Peyer's patch (tissue), 4 donors: ENCODE measurements around the gene FLCN. TPM values are rescaled to one million over a fixed set of nuclear protein-coding genes. Genes with fewer than 3 reads are reported as not detected.

ENCODE experiments used
- DNase-seq, 3 donors: peaks; one replicate each; pipeline ENCODE4 v3.0.0-alpha.2; 2017 to 2019
- H3K27ac ChIP-seq, 4 donors: fragments of 200-600 bp; sonication (generic); one replicate each; pipeline ENCODE4 v1.5.1; 2016 to 2019
- H3K27me3 ChIP-seq, 2 donors: fragments of 200-600 bp; sonication (generic); one replicate each; pipeline ENCODE4 v1.5.1; 2019
- H3K36me3 ChIP-seq, 3 donors: fragments of 200-600 bp; sonication (generic); one replicate each; pipeline ENCODE4 v1.5.1; 2016 to 2019
- H3K4me1 ChIP-seq, 4 donors: fragments of 200-600 bp; sonication (generic); one replicate each; pipeline ENCODE4 v1.5.1; 2016 to 2019
- H3K4me3 ChIP-seq, 4 donors: fragments of 200-600 bp; sonication (generic); 1 replicate in 3 of 4; 2 replicates in 1 of 4; pipeline ENCODE4 v1.5.1; 2016 to 2019; ENCODE audit warnings: mild to moderate bottlenecking in 1 of 4
- H3K9me3 ChIP-seq, 4 donors: fragments of 200-600 bp; sonication (generic); one replicate each; pipeline ENCODE4 v1.5.1; 2016 to 2019; ENCODE audit warnings: mild to moderate bottlenecking in 1 of 4
- CTCF ChIP-seq, 6 experiments: fragments of 450-650 bp in 4 of 6; fragments of 200-600 bp in 2 of 6; sonication (generic) in 1 of 6; IDR thresholded peaks; one replicate each; pipeline ENCODE4 v1.5.1; 2017 to 2019; ENCODE audit warnings: antibody characterized with exemption in 6 of 6, mild to moderate bottlenecking in 3 of 6, moderate library complexity in 1 of 6
- POLR2A ChIP-seq, 2 donors: fragments of 450-650 bp; IDR thresholded peaks; one replicate each; pipeline ENCODE4 v1.5.1; 2017; ENCODE audit warnings: antibody characterized with exemption in 2 of 2, mild to moderate bottlenecking in 2 of 2, moderate library complexity in 2 of 2
- total RNA-seq, 4 donors: library from RNA; depleted of rRNA; stranded (reverse); fragments of >200 nt; gene quantifications; one replicate each; pipeline ENCODE4 v1.1.0, GENCODE V29; 2016

FLCN gene
- total RNA-seq, 4 donors from 2014 or later: 186 to 243 (median 210) TPM

GRCh38 chr17:17221329-17221728 is 15.6 kb downstream of the FLCN start:
- Histone ChIP-seq H3K36me3 (peaks cover 0 to 99% (median 0%) of the 10 kb centered on the region in 3 donors), H3K27me3 (no peaks in the 10 kb centered on the region), H3K4me1 (no peaks in the 10 kb centered on the region), H3K9me3 (no peaks in the 10 kb centered on the region), H3K4me3 (no peak overlapping the region), H3K27ac (no peak overlapping the region)
- TF ChIP-seq CTCF (IDR thresholded peaks at IDR 0.05) (no peak), POLR2A (IDR thresholded peaks at IDR 0.05) (no peak)
- DNase-seq: no peak

- peaks cover 0 to 99% (median 0%) of the 10 kb centered on the region in 3 donors for H3K36me3 ChIP-seq
Measured at GRCh38 chr17:17220529-17220928, 16.4 kb downstream of the FLCN start.

GRCh38 chr17:17217995-17218394 is 19.0 kb downstream of the FLCN start:
- no peaks in the 10 kb centered on the region for H3K4me1 ChIP-seq
- peaks cover 0 to 99% (median 0%) of the 10 kb centered on the region in 3 donors for H3K36me3 ChIP-seq
- H3K4me3 ChIP-seq: no peak overlapping the region
- DNase-seq: no peak
- H3K27me3 ChIP-seq: no peaks in the 10 kb centered on the region
- H3K9me3 ChIP-seq: no peaks in the 10 kb centered on the region
- TF ChIP-seq POLR2A (IDR thresholded peaks at IDR 0.05) (no peak), CTCF (IDR thresholded peaks at IDR 0.05) (no peak)
- H3K27ac ChIP-seq: no peak overlapping the region

More at GRCh38 chr17:17220529-17220928, 16.4 kb downstream of the FLCN start:
- no peak overlapping the region for H3K4me3 ChIP-seq
- TF ChIP-seq POLR2A (IDR thresholded peaks at IDR 0.05) (no peak), CTCF (IDR thresholded peaks at IDR 0.05) (no peak)
- H3K27ac ChIP-seq: no peak overlapping the region
- no peaks in the 10 kb centered on the region for H3K4me1 ChIP-seq
- no peaks in the 10 kb centered on the region for H3K9me3 ChIP-seq
- no peaks in the 10 kb centered on the region for H3K27me3 ChIP-seq
- no peak for DNase-seq

GRCh38 chr17:17216776-17217175 is 20.2 kb downstream of the FLCN start:
- TF ChIP-seq POLR2A (IDR thresholded peaks at IDR 0.05) (no peak), CTCF (IDR thresholded peaks at IDR 0.05) (no peak)
- Histone ChIP-seq H3K4me3 (no peak overlapping the region), H3K4me1 (no peaks in the 10 kb centered on the region), H3K27ac (no peak overlapping the region), H3K27me3 (no peaks in the 10 kb centered on the region), H3K9me3 (no peaks in the 10 kb centered on the region), H3K36me3 (peaks cover 0 to 96% (median 0%) of the 10 kb centered on the region in 3 donors)
- DNase-seq: no peak

- Histone ChIP-seq H3K36me3 (peaks cover 0 to 96% (median 0%) of the 10 kb centered on the region in 3 donors), H3K27me3 (no peaks in the 10 kb centered on the region), H3K4me1 (no peaks in the 10 kb centered on the region), H3K27ac (no peak overlapping the region), H3K4me3 (no peak overlapping the region), H3K9me3 (no peaks in the 10 kb centered on the region)
- DNase-seq: no peak
- TF ChIP-seq CTCF (IDR thresholded peaks at IDR 0.05): no peak
Measured at GRCh38 chr17:17216236-17216635, 20.7 kb downstream of the FLCN start.

- Histone ChIP-seq H3K36me3 (peaks cover 0 to 94% (median 0%) of the 10 kb centered on the region in 3 donors), H3K27me3 (no peaks in the 10 kb centered on the region), H3K9me3 (no peaks in the 10 kb centered on the region), H3K4me3 (no peak overlapping the region), H3K27ac (no peak overlapping the region), H3K4me1 (no peaks in the 10 kb centered on the region)
- DNase-seq: no peak
- TF ChIP-seq POLR2A (IDR thresholded peaks at IDR 0.05) (no peak), CTCF (IDR thresholded peaks at IDR 0.05) (no peak)
Measured at GRCh38 chr17:17215575-17215974, 21.4 kb downstream of the FLCN start.
